Measurements from ENCODE around the gene PORCN.

Gene PORCN

GRCh38 chrX:48478806-48479205 is 30.0 kb upstream of the PORCN start:
- TF ChIP-seq, protein P1, sequence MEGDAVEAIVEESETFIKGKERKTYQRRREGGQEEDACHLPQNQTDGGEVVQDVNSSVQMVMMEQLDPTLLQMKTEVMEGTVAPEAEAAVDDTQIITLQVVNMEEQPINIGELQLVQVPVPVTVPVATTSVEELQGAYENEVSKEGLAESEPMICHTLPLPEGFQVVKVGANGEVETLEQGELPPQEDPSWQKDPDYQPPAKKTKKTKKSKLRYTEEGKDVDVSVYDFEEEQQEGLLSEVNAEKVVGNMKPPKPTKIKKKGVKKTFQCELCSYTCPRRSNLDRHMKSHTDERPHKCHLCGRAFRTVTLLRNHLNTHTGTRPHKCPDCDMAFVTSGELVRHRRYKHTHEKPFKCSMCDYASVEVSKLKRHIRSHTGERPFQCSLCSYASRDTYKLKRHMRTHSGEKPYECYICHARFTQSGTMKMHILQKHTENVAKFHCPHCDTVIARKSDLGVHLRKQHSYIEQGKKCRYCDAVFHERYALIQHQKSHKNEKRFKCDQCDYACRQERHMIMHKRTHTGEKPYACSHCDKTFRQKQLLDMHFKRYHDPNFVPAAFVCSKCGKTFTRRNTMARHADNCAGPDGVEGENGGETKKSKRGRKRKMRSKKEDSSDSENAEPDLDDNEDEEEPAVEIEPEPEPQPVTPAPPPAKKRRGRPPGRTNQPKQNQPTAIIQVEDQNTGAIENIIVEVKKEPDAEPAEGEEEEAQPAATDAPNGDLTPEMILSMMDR (IDR thresholded peaks at IDR 0.05), result no peak
- H3K79me2 ChIP-seq, result no peaks in the 10 kb centered on the region

DNA sequence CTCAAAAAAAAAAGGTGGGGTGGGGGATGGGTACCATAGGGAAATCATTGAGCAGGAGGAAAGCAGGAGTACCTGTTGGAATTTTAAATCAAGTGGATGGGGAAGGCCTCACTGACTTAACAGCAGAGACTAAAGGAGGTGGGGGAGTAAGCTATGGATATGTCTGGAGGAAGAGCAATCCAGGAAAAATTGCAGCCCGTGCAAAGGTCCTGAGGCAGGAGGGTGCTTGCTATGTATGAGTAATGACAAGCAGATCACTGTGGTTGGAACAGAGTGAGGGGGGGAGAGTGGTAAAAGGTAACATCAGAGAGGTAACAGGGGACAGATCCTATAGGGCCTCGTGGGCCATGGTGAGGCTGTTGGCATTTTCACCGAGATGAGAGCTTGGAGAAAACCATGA is 28.6 kb upstream of the PORCN start:
- H3K79me2 ChIP-seq, result no peaks in the 10 kb centered on the region
- H3K9me3 ChIP-seq (ENCODE audit: control insufficient read depth, low read length), result no peaks in the 10 kb centered on the region
- H2AFZ ChIP-seq, result no peak overlapping the region
- TF ChIP-seq, protein P1 (IDR thresholded peaks at IDR 0.05), result no peak
- no peaks in the 10 kb centered on the region for H3K36me3 ChIP-seq (ENCODE audit: control insufficient read depth, insufficient read depth, low read length)
- H3K4me2 ChIP-seq (ENCODE audit: low read length), result no peak overlapping the region
- no peaks in the 10 kb centered on the region for H3K27me3 ChIP-seq (ENCODE audit: control insufficient read depth, insufficient read depth, low read length)
- H3K4me1 ChIP-seq, result no peaks in the 10 kb centered on the region
- H3K9ac ChIP-seq, result no peak overlapping the region
- H3K4me3 ChIP-seq (ENCODE audit: low read depth, low read length), result no peak overlapping the region
- no peak overlapping the region for H3K27ac ChIP-seq

More at GRCh38 chrX:48478806-48479205, 30.0 kb upstream of the PORCN start:
- H3K4me3 ChIP-seq (ENCODE audit: low read depth, low read length), result no peak overlapping the region
- no peaks in the 10 kb centered on the region for H3K27me3 ChIP-seq (ENCODE audit: control insufficient read depth, insufficient read depth, low read length)
- no peaks in the 10 kb centered on the region for H3K36me3 ChIP-seq (ENCODE audit: control insufficient read depth, insufficient read depth, low read length)
- no peaks in the 10 kb centered on the region for H3K9me3 ChIP-seq (ENCODE audit: control insufficient read depth, low read length)
- H3K27ac ChIP-seq, result no peak overlapping the region
- H3K4me2 ChIP-seq (ENCODE audit: low read length), result no peak overlapping the region
- no peaks in the 10 kb centered on the region for H3K4me1 ChIP-seq
- H2AFZ ChIP-seq, result no peak overlapping the region
- no peak overlapping the region for H3K9ac ChIP-seq

DNA sequence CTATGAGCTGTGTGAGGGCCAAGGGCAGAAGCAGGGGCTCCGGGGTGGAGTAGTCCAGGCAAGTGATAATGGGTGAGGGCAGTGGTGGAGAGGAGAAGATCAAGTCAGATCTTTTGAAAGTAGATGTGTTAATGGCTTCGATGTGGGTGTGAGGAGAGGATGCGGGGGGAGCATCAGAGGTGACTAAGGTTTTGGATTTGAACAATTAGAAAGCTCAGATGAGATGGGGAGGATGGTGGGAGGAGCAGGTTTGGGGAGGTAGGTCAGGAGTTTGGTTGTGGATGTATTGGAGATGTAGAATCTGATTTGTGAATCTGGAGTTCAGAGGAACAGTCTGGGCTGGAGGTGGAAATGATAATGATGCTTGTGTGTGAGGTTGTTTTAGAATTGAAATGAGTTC is 28.2 kb upstream of the PORCN start:
- Histone ChIP-seq H3K4me1 (no peaks in the 10 kb centered on the region), H3K9ac (no peak overlapping the region), H3K4me2 (ENCODE audit: low read length) (no peak overlapping the region), H3K4me3 (ENCODE audit: low read depth, low read length) (no peak overlapping the region), H3K27me3 (ENCODE audit: control insufficient read depth, insufficient read depth, low read length) (no peaks in the 10 kb centered on the region), H3K9me3 (ENCODE audit: control insufficient read depth, low read length) (no peaks in the 10 kb centered on the region), H3K79me2 (no peaks in the 10 kb centered on the region), H3K36me3 (ENCODE audit: control insufficient read depth, insufficient read depth, low read length) (no peaks in the 10 kb centered on the region), H2AFZ (no peak overlapping the region), H3K27ac (no peak overlapping the region)
- TF ChIP-seq, protein P1 (IDR thresholded peaks at IDR 0.05), result no peak

- Histone ChIP-seq H2AFZ (no peak overlapping the region), H3K4me1 (no peaks in the 10 kb centered on the region), H3K4me2 (ENCODE audit: low read length) (no peak overlapping the region), H3K9me3 (ENCODE audit: control insufficient read depth, low read length) (no peaks in the 10 kb centered on the region), H3K79me2 (no peaks in the 10 kb centered on the region), H3K9ac (no peak overlapping the region), H3K27ac (no peak overlapping the region), H3K27me3 (ENCODE audit: control insufficient read depth, insufficient read depth, low read length) (no peaks in the 10 kb centered on the region), H3K36me3 (ENCODE audit: control insufficient read depth, insufficient read depth, low read length) (no peaks in the 10 kb centered on the region), H3K4me3 (ENCODE audit: low read depth, low read length) (no peak overlapping the region)
- TF ChIP-seq, protein P1 (IDR thresholded peaks at IDR 0.05), result no peak
Measured at GRCh38 chrX:48482526-48482925, 26.3 kb upstream of the PORCN start.

DNA sequence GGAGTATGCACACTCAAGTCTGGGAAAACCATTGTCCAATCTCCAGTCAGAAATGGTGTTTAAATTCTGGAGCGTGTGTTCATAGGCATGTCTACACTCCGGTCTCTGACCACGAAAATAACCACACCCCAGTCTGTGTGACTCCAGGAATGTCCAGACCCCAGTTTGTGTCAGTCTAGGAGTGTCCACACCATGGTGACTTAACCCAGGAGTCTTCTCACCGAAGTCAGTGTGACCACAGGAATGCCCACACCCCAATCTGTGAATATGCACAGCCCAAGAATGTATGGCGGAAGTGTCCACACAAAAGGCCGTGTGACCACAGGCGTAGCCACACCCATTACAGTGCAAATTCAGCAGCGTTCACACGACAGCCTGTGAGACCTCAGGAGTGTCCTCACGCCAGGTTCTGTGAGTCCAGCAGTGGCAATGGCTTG is 21.4 kb upstream of the PORCN start:
- TF ChIP-seq, protein P1 (IDR thresholded peaks at IDR 0.05), result no peak
- no peaks in the 10 kb centered on the region for H3K36me3 ChIP-seq (ENCODE audit: control insufficient read depth, insufficient read depth, low read length)
- H3K9ac ChIP-seq, result no peak overlapping the region
- no peaks in the 10 kb centered on the region for H3K27me3 ChIP-seq (ENCODE audit: control insufficient read depth, insufficient read depth, low read length)
- no peaks in the 10 kb centered on the region for H3K79me2 ChIP-seq
- no peak overlapping the region for H2AFZ ChIP-seq
- no peaks in the 10 kb centered on the region for H3K4me1 ChIP-seq
- H3K4me3 ChIP-seq (ENCODE audit: low read depth, low read length), result no peak overlapping the region
- no peak overlapping the region for H3K27ac ChIP-seq
- no peaks in the 10 kb centered on the region for H3K9me3 ChIP-seq (ENCODE audit: control insufficient read depth, low read length)
- H3K4me2 ChIP-seq (ENCODE audit: low read length), result no peak overlapping the region

All from parathyroid adenoma (tissue), 2 donors.